GM21576 (cell line): ENCODE measurements around the gene ALPK3.

ENCODE experiments used
- ATAC-seq: cut with Tn5 transposase; IDR thresholded peaks from one replicate; pipeline ENCODE4 v1.9.1; 2021; ENCODE audit warnings: mild to moderate bottlenecking, moderate library complexity; ENCODE audit not compliant: unreplicated experiment

ALPK3 gene

GRCh38 chr15:84798436-84798946, 18.7 kb upstream of the ALPK3 start:
- ATAC-seq: no peak

GRCh38 chr15:84799511-84800187, 17.5 kb upstream of the ALPK3 start:
- ATAC-seq: no peak

GRCh38 chr15:84800365-84800806, 16.8 kb upstream of the ALPK3 start:
- no peak for ATAC-seq

- ATAC-seq: no peak
Measured at GRCh38 chr15:84804005-84804900, 12.9 kb upstream of the ALPK3 start.

- ATAC-seq: no peak
Measured at GRCh38 chr15:84805221-84805620, 11.9 kb upstream of the ALPK3 start.

GRCh38 chr15:84807228-84807627, 9.9 kb upstream of the ALPK3 start:
- ATAC-seq: no peak

- ATAC-seq: no peak
Measured at GRCh38 chr15:84810073-84810840, 6.9 kb upstream of the ALPK3 start.

- no peak for ATAC-seq
Measured at GRCh38 chr15:84811151-84811550, 6.0 kb upstream of the ALPK3 start.

- ATAC-seq: no peak
Measured at GRCh38 chr15:84811828-84812227, 5.3 kb upstream of the ALPK3 start.

GRCh38 chr15:84812842-84813241, 4.3 kb upstream of the ALPK3 start:
- ATAC-seq: no peak

- ATAC-seq: no peak
Measured at GRCh38 chr15:84813435-84813834, 3.7 kb upstream of the ALPK3 start.

GRCh38 chr15:84813931-84814330, 3.2 kb upstream of the ALPK3 start:
- ATAC-seq: no peak

GRCh38 chr15:84814916-84815315, 2.2 kb upstream of the ALPK3 start:
- ATAC-seq: no peak

- no peak for ATAC-seq
Measured at GRCh38 chr15:84817466-84818081, 418 bp downstream of the ALPK3 start.

- ATAC-seq: no peak
Measured at GRCh38 chr15:84818261-84819131, 1.3 kb downstream of the ALPK3 start.

- no peak for ATAC-seq
Measured at GRCh38 chr15:84819291-84819768, 2.2 kb downstream of the ALPK3 start.

- no peak for ATAC-seq
Measured at GRCh38 chr15:84819791-84820190, 2.6 kb downstream of the ALPK3 start.

GRCh38 chr15:84821501-84822021, 4.4 kb downstream of the ALPK3 start:
- ATAC-seq: no peak

- ATAC-seq: no peak
Measured at GRCh38 chr15:84822653-84823281, 5.6 kb downstream of the ALPK3 start.
